NOMO-1 treated with DMSO at 0.1 percent for 48 hours (cell line): ENCODE results near the gene BPIFB2.

Source experiments
- DNase-seq: peaks from one replicate; lab custom pipeline; 2025; ENCODE audit not compliant: unreplicated experiment; lab: John Stamatoyannopoulos, UW

Gene BPIFB2

GRCh38 chr20:32984196-32984595 is 23.3 kb upstream of the BPIFB2 start:
- no peak for DNase-seq

- DNase-seq, result no peak
Observed at GRCh38 chr20:32984631-32985354, 22.7 kb upstream of the BPIFB2 start.

- DNase-seq, result no peak
Observed at GRCh38 chr20:32985596-32985995, 21.9 kb upstream of the BPIFB2 start.

GRCh38 chr20:32986331-32986966 is 21.1 kb upstream of the BPIFB2 start:
- DNase-seq, result no peak

GRCh38 chr20:32987044-32987825 is 20.3 kb upstream of the BPIFB2 start:
- DNase-seq, result no peak

- DNase-seq, result no peak
Observed at GRCh38 chr20:32988008-32988407, 19.5 kb upstream of the BPIFB2 start.

- no peak for DNase-seq
Observed at GRCh38 chr20:32989507-32990283, 17.8 kb upstream of the BPIFB2 start.

GRCh38 chr20:32990426-32990825 is 17.1 kb upstream of the BPIFB2 start:
- DNase-seq, result no peak

GRCh38 chr20:32991383-32991782 is 16.1 kb upstream of the BPIFB2 start:
- DNase-seq, result no peak

- no peak for DNase-seq
Observed at GRCh38 chr20:32991792-32992641, 15.5 kb upstream of the BPIFB2 start.

- no peak for DNase-seq
Observed at GRCh38 chr20:32993496-32994050, 13.9 kb upstream of the BPIFB2 start.

- no peak for DNase-seq
Observed at GRCh38 chr20:32995802-32996201, 11.7 kb upstream of the BPIFB2 start.

- no peak for DNase-seq
Observed at GRCh38 chr20:32997431-32997830, 10.1 kb upstream of the BPIFB2 start.

GRCh38 chr20:32999603-33000250 is 7.8 kb upstream of the BPIFB2 start:
- peak; percentile 47 for DNase-seq

GRCh38 chr20:33000802-33001466 is 6.6 kb upstream of the BPIFB2 start:
- no peak for DNase-seq

GRCh38 chr20:33002087-33002808 is 5.3 kb upstream of the BPIFB2 start:
- DNase-seq, result no peak

GRCh38 chr20:33004141-33004751 is 3.3 kb upstream of the BPIFB2 start, which contains the start of gene SUN5:
SUN5 (minus strand) TSS chr20:33004433; CDS start chr20:33004340, 93 bp downstream.
- no peak for DNase-seq

GRCh38 chr20:33005132-33005566 is 2.4 kb upstream of the BPIFB2 start:
- DNase-seq, result peak; percentile 14
